H1 (cell line): Measurements from ENCODE around the gene UGT1A8. TPM values are rescaled to one million over a fixed set of nuclear protein-coding genes. Genes with fewer than 3 reads are reported as not detected.

ENCODE experiments used
- BCL11A ChIP-seq, 2 experiments: IDR thresholded peaks; one replicate each; pipeline ENCODE4 v1.6.1; 2011; ENCODE audit warnings: low read depth in 2 of 2, low read length in 2 of 2, mild to moderate bottlenecking in 2 of 2
- CHD7 ChIP-seq: fragments of 300-600 bp; sonication (generic); IDR thresholded peaks from 2 replicates; pipeline ENCODE4 v1.7.1; 2012; ENCODE audit warnings: low read length, moderate library complexity, mild to moderate bottlenecking, inconsistent platforms; ENCODE audit not compliant: insufficient replicate concordance
- GABPA ChIP-seq: IDR thresholded peaks from 2 replicates; pipeline ENCODE4 v1.6.1; 2011; ENCODE audit warnings: mild to moderate bottlenecking, low read length, moderate library complexity, borderline replicate concordance; ENCODE audit not compliant: insufficient read depth
- HDAC2 ChIP-seq, 2 experiments: fragments of 300-600 bp in 1 of 2; sonication (generic) in 1 of 2; IDR thresholded peaks; 2 replicates each; pipeline ENCODE4 v1.6.1; 2011 to 2012; ENCODE audit warnings: low read depth in 2 of 2, low read length in 2 of 2, mild to moderate bottlenecking in 2 of 2, moderate library complexity in 2 of 2, borderline replicate concordance in 1 of 2, inconsistent platforms in 1 of 2
- TCF12 ChIP-seq: IDR thresholded peaks from 2 replicates; pipeline ENCODE4 v1.6.1; 2011; ENCODE audit warnings: low read depth, mild to moderate bottlenecking, low read length
- TEAD4 ChIP-seq: IDR thresholded peaks from 2 replicates; pipeline ENCODE4 v1.6.1; 2012; ENCODE audit warnings: low read depth, low read length, inconsistent platforms, mixed read lengths
- polyA plus RNA-seq, 7 experiments: library from polyadenylated mRNA; depleted of rRNA in 3 of 7; stranded (reverse) in 5 of 7; unstranded in 2 of 7; fragments of >200 nt in 5 of 7; fragments of 200-250 nt in 2 of 7; gene quantifications; 1 replicate in 5 of 7; 2 replicates in 1 of 7; 4 replicates in 1 of 7; pipeline versions ENCODE4 v1.2.1 to v1.2.3, GENCODE V29; 2011 to 2013; ENCODE audit warnings: missing spikeins in 2 of 7, mixed read lengths in 2 of 7
- total RNA-seq: library from RNA; stranded (reverse); fragmentation: NEBNext Ultra II Directional; extraction: Animal tissue kit (Norgen Biotek cat#: 25700); gene quantifications from 2 replicates; pipeline ENCODE4 v1.2.1, GENCODE V29; 2021

UGT1A8 gene
- total and polyA plus RNA-seq, 2 of the 8 experiments (the other 6 are each of a cell fraction or from before 2014, with no cell fraction given): not detected

- TF ChIP-seq CHD7 (no peak), GABPA (no peak), TCF12 (no peak), TEAD4 (no peak), BCL11A (IDR thresholded peaks at IDR 0.05; ENCODE audit: low read depth in 2 of 2, low read length in 2 of 2) (no peak), HDAC2 (IDR thresholded peaks at IDR 0.05; ENCODE audit: borderline replicate concordance in 1 of 2, low read depth in 2 of 2, low read length in 2 of 2) (no peak)
These were observed 198.9 kb downstream of the UGT1A8 start (continued) for GRCh38 chr2:233816334-233816733.
